ENCODE measurements around the gene PSD4.

The PSD4 gene

DNA sequence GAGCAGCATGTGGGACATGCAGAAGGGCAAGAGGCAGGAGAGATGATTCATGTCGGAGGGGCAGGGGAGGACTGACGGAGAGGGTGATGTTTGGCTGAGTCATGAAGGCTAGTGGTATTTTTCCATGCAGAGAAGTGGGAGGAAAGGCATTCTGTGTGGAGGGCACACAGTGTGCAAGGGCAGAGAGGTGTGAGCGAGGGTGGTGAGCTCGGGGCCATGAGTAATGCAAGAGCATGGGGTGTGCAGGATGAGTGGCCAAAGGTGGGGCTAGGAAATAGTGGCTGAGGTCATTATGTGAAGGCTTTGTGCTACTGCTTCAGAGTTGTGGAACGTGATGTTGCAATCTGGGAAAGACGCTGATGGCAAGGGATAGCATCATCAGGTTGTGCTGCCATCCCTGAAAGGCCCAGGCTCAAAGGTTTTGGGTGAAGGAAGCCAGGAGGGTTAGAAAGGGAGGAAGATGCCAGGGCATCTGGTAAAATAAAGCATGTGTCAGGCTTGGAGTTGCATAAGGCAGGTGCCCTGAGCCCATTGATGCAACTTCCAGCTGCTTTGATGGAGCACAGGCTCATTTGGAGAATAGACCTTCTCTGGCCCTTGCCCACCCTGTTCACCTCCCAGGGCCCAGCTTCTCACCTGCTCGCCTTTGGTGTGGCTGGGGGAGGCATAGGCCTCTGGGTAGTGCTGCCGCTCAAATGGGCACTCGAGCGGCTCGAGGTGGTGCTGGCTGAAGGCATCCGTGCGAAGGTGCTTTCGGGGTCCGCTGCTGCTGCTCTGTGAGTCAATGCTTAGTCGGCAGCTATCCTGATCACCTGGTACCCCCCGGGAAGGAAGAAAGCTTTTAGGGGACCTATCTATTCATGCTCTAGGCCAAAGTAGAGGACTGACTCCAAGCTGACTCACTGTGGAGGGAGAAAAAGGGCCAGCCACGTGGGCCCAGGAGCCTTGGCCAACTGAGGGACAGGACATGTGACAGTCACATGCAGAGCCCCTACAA lies 67.4 kb downstream of the PSD4 start:
- DNase-seq = peak; percentile 49

DNA sequence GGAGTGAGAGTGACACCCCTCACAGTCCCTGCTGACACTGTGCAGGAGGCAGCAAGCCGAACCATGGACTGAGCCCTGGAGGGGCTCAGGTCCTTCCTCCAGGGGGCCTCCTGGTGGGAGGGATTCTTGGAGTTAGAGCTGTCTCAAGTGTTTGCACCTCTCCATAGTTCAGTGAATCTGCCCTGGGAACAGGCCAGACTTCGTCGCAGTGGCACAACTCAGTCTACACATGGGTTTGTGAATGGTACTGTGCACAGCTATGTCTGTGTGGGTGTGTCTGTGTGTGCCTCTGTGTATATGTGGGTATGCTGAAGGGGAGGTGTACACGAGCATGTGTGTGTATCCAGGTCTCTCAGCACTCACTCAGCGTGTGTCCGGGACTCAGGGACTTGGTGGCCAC lies 68.6 kb downstream of the PSD4 start:
- DNase-seq = no peak

DNA sequence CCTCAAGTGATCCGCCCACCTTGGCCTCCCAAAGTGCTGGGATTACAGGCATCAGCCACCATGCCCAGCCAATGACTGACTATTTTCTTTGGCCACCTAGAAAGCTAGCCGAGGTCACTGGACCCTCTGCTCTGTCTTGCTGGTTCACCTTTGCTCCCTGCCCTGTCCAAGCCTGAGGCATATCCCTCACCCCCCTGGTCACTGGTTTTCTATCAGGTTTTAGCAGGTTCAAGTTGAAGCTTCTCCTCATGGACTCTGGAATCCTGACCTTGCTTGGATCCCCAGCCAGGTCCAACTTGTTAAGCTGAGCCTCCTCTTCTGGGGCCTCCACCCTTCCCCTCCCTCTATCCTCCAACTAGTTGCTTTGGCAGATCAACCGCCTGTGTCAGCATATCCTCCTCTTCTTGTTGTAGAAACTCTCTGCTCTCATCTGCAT lies 71.5 kb downstream of the PSD4 start:
- no peak for DNase-seq

DNA sequence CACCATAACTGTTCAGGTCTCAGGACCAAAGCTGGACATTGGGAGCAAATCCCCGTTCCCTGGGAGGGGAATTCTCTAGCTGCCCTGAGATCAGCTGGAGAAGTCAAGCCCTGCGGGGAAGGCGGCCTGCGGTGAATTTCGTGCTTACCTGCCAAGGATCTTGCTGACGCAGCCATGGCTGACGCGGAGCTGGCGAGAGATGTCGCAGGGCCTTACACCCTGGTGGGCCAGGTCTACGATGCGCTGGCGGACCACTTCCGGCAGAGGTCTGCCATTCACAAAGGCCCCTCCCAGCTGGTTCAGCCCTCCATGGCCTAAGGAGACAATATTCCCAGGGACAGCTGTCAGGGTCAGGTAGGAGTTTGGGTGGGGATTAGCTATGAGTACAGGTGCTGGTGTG lies 72.8 kb downstream of the PSD4 start:
- no peak for DNase-seq

DNA sequence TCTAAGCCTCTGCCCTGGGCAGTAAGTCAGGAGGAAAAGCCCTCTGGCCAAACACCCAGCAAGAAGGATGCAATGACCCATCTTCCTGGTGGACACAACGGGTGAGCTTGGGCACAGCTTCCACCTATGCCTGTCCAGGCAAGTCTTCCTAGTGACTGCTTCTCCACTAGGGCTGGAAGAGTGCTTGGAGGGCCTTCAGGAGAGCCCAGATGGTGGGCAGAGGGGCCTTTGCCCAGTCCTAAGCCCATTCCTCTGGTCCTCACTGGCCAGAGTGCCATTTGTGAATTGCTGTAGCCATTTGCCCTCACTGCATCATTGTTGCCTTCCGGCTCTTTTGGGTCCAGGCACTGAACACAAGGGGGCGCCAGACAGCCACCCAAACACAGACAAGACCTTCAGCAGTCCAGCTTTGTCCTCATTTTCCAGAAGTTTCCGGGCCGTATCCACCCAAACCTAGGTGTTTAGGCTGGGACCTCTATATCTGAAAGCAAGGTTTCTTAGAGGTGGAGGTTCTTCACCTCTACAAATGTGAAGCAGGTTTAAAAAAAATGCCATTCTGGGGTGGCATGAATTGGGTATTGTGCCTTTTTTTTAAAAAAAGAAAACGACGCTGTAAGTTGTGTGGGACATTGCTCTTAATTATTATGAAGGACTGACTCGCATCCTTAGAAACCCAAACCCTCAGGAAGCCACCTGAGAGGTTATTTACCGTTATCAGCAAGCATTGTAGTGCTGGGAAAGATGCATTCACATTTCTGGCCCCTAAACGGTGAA lies 75.4 kb downstream of the PSD4 start:
- DNase-seq = peak; percentile 83

DNA sequence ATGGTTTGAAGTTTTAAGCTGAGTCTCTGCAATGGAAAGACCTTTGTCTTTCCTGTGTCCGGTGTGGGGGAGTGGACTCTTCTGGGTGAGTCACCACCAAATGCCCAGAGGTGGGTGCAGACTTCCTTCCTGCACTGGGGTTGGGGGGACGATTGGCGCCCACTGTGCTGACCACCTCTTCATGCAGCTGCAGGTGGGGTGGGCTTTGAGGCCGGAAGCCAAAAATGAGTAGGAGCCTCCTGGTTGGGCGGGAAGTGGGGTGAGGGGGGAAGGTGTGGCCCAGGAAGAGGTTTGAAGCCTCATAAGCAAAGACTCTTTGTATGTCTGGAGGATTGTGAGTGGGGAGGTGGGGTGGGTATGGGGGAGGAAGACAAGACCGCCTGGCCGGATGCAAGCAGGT lies 77.3 kb downstream of the PSD4 start:
- peak; percentile 67 for DNase-seq

DNA sequence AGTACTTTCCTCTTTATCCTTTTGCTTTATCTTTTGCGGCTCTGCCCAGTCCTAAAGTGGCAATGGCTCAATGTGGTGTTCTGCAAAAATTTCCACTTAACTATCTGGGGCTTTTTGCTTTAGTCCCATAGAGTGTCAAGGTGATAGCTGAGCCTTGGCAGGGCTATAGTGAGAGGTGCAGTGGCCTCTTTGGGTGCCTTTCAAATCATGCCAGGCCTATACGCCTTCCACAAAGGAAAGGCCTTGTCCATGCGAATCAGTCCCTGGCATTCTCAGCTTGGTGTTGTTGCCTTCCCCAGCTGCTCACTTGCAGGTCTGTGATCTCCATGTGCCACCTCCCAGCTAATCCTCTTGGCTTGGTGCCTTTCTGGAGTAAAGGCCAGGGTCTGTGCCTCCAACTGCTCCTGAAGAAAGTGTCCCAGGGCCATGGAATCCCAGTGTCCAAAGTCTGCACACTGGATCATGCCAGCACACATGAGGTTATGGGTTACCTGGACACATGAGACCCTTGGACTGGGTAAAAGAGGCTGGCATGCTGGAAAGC lies 78.3 kb downstream of the PSD4 start:
- DNase-seq = no peak

DNA sequence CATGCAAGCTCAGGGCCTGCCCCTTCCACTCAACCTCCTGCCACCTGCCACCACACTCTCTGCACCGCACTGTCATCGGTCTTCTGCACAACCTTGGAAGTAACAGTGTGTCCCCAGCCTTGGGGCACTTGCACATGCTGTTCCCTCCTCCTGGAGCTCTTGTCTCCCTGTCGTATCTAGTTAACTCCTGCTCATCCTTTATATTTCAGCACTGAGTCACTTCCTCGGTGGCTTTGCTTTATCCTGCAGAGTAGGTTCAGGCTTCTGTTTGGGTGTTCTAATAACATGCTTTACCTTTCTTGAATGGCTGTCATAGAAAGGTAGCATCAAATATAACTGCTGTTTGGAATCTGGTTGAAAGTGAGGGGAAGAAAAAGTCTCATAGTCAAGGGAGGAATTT lies 79.7 kb downstream of the PSD4 start:
- DNase-seq = no peak

DNA sequence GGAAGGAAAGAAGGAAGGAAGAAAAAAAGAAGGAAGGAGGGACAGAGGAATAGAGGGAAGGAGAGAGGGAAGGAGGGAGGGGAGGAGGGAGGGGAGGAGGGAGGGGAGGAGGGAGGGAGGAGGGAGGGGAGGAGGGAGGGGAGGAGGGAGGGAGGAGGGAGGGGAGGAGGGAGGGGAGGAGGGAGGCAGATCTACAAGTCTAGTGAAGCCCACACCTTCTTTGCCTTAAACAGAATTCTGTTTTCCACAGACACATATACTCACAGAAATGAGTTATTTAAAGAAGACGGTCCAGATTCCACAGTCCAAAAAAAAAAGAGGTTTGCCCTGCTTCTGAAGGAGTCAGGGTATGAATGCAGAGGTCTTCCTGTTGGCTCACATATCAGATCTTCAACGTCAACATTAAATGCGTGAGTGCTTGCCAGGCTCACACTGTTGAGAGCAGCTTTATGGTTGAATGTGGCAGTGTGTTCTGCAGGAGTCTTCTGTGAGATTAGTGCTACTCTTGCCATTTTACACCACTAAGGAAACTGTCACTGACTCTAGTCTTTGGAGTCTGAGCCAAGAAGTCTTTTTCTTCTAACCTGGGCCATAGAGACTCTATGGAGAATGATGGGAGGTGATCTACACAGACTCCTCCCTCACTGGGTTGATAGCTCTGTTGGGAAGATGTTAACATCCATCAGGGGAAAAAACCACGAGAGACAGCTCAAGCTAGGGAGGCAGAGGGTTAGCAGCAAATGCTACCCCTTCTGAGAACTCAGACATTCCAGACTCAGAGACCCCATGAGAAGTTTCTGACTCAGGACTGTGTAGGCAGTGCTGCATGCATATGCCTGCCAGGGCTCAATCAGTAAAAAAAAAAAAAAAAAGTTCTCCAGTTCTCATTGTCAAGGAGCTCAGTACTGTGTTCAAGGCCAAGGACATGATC lies 81.6 kb downstream of the PSD4 start:
- no peak for DNase-seq

DNA sequence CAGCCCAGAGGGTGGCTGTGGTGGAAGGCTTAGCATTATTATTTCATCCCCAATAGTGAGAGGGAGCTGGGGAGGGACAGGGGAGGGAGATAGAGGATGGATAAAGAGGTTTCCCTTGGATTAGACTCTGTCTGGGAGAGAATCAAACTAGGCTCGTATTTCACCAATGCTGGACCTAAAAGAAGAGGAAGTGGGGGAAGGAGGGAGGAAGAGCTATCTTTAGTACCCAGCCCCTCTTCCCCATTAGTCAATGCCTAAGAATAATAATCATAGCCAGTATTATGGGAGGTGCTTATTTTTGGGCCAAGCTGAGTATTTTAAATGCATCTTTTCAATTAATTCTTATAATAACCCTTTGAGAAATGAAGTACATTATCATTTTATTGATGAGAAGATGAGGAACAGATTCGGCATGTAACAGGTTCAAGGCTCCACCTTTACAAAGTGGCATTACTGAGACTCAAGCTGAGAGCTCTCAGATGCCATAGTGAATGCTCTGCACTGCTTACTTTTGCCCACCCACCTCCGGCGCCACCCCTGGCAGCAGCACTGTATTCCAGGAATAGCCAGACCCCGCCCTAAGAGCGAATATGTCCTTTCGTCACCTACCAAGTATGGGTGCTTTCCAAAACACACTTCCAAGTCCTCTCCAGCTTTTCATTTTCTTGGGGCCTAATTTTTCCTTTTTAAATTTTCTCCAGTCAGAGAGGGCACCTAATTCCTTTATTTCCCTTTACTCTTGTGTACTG lies 83.9 kb downstream of the PSD4 start:
- no peak for DNase-seq

DNA sequence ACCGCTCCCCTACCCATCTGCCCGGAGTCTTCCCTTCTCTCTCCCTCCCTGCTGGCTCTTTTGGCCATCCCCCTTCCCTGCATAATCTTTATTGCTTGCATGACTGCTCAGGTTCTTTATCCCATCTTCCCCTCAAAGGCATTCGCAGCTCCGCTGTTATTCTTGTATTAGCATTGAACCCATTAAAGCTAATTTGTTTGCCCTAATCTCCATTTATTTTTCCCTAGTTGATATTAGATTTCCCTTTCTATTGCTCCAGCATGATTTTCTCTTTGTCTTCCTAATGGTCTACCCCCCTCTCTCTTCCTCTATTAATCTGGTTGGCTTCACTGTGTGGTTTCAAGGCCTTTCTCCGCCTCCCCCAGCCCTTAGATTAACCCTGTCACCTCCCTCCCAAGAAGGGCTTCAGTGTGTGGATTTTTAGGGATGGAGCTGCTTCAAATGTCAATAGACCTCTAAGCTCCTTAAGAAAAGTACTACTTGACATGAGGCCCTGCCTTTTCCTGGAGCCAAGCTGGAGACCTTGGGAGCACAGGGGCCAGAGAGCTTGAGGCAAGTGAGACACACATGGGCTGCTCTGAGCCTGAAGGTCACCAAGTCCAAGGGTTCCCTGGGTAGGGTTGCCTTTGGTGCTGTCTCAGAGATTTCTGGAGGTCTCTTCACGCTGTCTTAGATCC lies 84.8 kb downstream of the PSD4 start:
- no peak for DNase-seq

All from activated CD4-positive, alpha-beta T cell treated with anti-CD3 and anti-CD28 coated beads, Interleukin-10, Interleukin-2, amounts not matched to agents 100 ng/mL and 50 ng/mL, durations not matched to agents 16 hours and 8 hours (primary cell).